HG02759 (cell line): Measurements from ENCODE around the gene PHC2.

ENCODE experiments used
- ATAC-seq: cut with Tn5 transposase; IDR thresholded peaks from one replicate; pipeline ENCODE4 v1.9.1; 2021; ENCODE audit warnings: mild to moderate bottlenecking, moderate library complexity; ENCODE audit not compliant: unreplicated experiment

PHC2 gene

DNA sequence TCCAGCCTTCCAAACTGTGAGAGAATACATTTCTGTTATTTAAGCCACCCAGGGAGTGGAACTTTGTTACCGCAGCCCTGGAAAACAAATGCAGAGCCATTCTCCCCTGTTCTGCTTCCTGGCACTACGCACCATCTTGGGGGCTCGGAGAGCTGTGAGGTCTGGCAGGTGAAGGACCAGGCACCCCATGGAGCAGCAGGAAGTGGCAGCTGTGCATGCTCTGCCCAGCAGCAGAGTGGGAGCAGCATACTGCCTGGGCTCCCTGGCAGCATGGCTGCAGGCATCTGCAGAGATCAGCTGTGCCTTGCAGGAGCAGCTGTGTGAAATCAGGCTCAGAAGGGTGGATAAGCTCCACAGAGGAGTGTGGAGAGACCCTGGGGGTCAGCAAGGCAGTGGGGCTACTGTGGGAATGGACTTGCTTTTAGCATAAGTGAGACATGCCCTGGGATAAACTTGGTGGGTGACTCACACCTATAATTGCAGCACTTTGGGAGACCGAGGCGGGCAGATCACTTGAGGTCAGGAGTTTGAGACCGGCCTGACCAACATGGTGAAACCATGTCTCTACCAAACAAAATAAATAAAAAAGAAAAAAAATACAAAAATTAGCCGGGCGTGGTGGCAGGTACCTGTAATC lies 23.9 kb upstream of the PHC2 start:
- no peak for ATAC-seq

DNA sequence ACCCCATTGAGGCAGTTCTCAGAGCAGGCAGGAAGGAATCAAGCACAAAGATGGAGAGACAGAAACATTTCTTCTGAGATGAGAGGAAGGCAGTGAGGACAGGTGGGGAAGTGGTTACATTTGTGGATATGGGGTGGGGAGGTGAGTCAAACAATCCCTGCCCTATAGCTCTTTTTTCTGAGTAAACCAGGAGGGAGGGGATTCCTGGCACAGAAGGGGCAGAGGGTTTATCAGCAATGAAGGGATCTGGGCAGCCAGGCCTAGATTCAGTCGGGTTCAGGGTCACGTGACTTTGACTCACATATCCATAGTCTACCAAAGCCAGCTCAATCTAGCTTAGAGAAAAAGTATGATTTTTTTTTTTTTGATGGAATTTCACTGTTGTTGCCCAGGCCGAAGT lies 15.7 kb upstream of the PHC2 start:
- no peak for ATAC-seq

- ATAC-seq, result no peak
These were observed 14.2 kb upstream of the PHC2 start for GRCh38 chr1:33445108-33445507.

- ATAC-seq, result no peak
These were observed 12.8 kb upstream of the PHC2 start for GRCh38 chr1:33443705-33444180.

DNA sequence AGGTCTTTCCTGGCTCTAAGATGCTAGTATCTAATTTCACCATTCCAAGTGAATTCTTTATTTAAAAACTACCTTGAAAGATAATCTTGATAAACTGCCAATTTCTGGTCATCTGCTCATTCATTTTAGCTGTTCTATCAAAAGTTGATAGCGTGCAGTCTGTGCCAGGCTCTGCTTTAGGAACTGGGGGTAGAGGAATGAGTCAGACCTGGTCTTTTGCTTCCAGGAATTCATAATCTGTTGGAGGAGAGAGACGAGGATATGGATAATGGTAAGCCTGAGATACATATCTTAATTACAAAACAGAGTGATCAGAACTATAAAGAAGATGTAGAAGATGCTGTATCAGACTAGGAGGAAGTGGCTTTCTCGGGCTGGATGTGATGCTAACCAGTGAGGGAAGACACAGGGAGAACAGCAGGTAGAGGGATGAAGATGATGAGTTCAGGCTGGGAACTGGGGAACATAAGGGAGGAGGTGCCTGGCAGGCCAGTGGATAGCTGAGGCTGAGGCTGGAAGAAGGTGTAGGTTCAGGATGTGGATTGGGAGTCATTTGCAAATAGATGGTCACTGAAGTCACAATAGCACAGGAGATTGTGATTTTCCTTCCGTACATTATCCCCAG lies 12.3 kb upstream of the PHC2 start:
- ATAC-seq, result no peak

GRCh38 chr1:33442141-33442540 lies 11.2 kb upstream of the PHC2 start:
- no peak for ATAC-seq

- no peak for ATAC-seq
These were observed 10.3 kb upstream of the PHC2 start for GRCh38 chr1:33441088-33441745.

DNA sequence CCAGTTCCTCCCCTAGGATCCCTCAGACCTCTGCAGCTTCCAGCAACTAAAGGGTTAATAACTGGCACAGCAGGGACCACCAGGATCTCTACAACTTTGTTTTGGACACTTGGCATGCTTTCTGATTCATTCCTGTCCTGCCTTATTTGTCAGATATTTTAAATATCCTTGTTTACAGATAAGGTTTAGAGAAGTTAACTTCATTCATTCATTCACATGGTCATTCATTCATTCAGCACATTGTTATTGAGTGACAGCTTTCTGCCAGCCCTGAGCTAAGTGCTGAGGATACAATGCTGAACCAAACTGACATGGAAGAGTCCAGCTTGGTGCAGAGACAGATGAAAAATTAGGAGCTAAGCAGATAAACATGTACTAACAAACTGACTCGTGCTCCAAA lies 8.8 kb upstream of the PHC2 start:
- no peak for ATAC-seq

DNA sequence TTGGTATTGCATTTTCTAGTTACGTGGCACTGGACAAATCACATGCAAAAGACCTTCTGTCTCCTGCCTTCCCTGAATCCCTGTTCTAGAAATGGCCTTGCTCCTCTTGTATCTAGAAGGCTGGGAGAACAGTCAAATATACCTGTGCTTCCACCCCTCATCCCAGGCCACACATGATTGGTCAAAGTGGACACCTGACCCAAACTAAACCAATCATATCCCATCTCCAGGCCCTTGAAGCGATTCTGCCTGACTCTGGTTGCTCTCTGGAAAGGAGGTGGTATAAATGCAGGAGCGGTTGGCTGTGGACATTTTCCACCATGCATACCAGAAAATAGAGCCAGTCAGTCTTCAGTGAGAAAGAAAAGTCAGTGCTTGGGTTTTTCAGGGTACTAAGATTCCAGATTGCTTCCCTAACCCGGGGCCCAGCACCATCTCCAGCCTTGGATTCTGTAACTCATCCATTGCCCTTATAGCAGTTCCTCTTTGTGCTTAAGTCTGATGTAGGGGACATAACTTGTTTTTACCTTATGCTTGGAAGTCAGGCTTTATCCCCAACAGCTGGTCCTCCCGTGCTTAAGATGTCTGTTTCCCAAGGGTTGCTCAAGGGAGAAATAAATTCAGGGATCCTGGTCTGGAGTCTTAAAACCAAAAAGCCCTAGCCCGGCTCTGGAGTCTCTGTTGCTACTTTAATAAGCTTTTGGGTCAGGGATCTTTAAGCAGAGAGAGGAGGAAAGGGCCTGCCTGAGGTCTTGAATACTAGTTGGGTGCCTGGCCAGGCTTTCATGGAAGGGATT lies 7.7 kb upstream of the PHC2 start:
- ATAC-seq, result no peak

GRCh38 chr1:33436557-33437285 lies 5.8 kb upstream of the PHC2 start:
- no peak for ATAC-seq

DNA sequence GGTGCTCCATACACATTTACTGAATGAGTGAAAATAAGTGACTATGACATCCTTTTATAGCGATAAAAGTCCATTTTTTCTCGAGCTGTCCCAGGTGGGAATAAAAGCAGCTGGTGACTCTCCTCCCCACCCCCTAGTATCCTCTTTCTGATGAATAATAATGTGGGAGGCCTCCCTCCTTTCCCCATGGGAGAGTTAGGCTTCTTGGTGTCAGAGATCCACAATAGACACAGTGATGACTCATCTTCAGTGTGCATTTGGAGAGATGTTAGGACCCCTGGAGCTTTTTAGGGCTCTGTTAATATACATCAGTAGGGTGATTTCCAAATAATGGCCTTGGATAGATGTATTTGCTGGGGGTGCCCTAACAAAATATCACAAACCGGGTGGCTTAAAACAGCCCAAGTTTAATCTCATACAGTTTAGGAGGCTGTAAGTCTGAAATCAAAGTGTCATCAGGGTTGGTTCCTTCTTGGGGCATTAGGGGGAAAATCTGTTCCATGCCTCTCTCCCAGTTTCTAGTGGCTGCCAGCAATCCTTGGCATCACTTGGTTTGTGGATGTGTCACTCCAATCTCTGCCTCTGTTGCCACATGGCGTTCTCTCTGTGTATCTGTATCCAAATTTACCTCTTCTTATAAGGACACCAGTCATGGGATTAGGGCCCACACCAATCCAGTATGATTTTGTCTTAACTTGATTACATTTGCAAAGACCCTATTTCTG lies 4.4 kb upstream of the PHC2 start:
- no peak for ATAC-seq

DNA sequence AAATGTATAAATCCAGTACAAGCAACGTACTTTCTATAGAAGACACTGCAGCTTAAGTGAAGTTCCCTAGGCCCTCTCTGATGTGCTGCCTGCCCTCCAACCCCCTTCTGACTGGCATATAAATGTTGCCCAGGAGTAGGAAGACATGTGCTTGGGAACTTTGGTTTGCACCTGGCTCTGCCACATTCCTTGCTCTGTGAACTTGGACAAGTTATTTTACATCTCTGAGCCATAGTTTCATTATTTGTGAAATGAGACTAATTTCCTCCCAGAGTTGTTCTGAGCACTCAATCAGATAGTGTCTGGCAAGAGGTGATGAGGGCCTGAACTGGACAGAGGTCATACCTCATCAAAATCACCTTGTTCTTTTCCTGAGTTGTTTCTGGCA lies 3.5 kb upstream of the PHC2 start:
- ATAC-seq, result no peak

GRCh38 chr1:33433509-33434362 lies 2.8 kb upstream of the PHC2 start:
- ATAC-seq, result no peak

DNA sequence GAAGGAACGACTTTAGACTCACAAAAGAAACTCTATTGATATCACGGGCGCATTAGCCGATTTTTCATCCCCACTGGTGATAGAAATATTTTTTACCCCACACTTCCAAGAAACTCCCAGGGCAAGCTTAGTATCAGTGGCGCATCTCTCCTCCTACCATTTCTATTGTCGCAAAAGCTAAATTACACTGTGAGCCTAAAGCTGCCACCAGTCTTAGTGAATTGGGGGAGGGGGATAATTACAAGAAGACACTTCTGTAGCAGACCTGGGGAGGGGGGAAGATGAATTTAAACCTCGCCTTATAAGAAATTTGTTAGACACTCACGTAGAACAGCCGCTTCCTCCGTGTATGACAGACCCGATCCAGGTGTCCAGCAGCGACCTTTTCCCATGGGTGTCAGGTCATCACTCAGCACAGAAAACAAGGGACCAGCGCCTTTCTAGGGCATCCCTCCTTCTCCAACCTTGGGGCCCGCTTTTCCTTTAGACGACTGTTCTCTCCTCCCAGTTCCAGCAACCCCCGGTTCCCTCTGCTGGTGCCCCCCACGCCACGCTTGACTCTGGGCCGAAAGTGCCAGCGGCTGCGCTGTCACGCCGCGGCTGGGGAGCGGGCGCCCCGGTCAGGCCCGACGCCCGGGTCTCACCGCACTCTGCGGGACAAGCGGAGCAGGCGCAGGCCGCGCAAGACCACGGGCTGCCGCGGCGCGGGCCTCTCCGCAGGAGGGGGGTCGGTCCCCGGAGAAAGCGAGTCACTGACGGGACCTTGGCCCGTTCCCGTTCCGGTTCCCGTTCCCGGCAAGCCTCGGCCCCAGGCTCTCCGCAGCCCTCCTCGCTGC lies 821 bp downstream of the PHC2 start:
- no peak for ATAC-seq

- ATAC-seq, result no peak
These were observed 1.6 kb downstream of the PHC2 start for GRCh38 chr1:33429332-33429731.

DNA sequence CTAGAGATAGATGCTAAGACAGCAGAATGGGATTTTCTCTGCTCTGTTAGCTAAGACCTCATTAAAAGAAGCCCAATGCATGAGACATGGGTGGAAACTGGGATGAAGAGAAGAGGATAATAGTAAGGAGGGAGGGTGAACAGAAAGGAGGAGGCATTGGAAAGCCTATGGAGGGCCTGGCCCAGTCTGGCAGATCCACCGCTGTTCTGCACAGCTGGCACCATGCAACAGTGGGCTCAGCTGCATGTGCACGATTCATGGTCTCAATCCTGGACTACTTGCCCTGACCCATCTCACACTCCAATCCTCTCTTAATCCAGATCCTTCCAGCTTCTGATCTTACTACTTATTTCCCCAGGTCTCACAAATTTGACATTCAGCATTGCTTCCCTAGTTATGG lies 2.2 kb downstream of the PHC2 start:
- ATAC-seq, result no peak

DNA sequence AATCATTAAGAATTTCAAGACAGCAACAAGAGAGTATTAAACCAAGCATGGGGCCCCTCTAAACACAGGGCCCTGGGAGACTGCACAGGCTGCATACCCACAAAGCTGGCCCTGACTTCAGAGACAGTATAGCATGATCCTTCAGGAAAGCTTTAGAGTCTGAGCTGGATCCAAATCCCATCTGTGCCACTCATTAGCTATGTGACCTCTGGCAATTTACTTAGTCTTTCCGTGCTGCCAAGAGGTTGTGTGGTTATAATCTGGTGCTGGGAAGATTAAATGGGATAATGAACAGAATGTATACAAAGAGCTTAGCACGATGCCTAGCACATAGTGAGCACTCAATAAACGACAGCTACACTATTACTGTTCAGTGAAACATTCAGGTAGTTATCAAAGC lies 4.0 kb downstream of the PHC2 start:
- no peak for ATAC-seq

- ATAC-seq, result no peak
These were observed 5.0 kb downstream of the PHC2 start for GRCh38 chr1:33425900-33426299.
